Psoas muscle (tissue), 8 donors: ENCODE results near the gene SFSWAP. TPM values are rescaled to one million over a fixed set of nuclear protein-coding genes. Genes with fewer than 3 reads are reported as not detected.

Source experiments
- ATAC-seq, 4 donors: fragments of 200-7000 bp; cut with Tn5 transposase; one replicate each; pipeline ENCODE4 v1.9.1; 2020; ENCODE audit warnings: moderate library complexity in 3 of 4, mild to moderate bottlenecking in 2 of 4
- DNase-seq, 2 donors: peaks; one replicate each; pipeline ENCODE4 v3.0.0-alpha.2; 2020
- H3K27ac ChIP-seq: fragments of 200-600 bp; one replicate; pipeline ENCODE4 v1.8.0; 2022
- H3K27me3 ChIP-seq, 3 donors: fragments of 200-600 bp in 1 of 3; one replicate each; pipeline versions ENCODE4 v1.6.1 to v1.8.0; 2013 to 2022; ENCODE audit warnings: low read length in 2 of 3, mild to moderate bottlenecking in 2 of 3, moderate library complexity in 1 of 3; ENCODE audit not compliant: insufficient read depth in 3 of 3
- H3K36me3 ChIP-seq, 2 donors: fragments of 200-600 bp in 1 of 2; one replicate each; pipeline versions ENCODE4 v1.6.1 to v1.8.0; 2013 to 2022; ENCODE audit warnings: low read depth in 1 of 2, mild to moderate bottlenecking in 1 of 2, moderate library complexity in 1 of 2; ENCODE audit not compliant: insufficient read depth in 1 of 2
- H3K4me1 ChIP-seq: fragments of 200-600 bp; one replicate; pipeline ENCODE4 v1.8.0; 2022
- H3K4me3 ChIP-seq: fragments of 200-600 bp; one replicate; pipeline ENCODE4 v1.8.0; 2022; ENCODE audit warnings: mild to moderate bottlenecking
- H3K9me3 ChIP-seq: fragments of 200-600 bp; one replicate; pipeline ENCODE4 v1.8.0; 2022
- CTCF ChIP-seq: fragments of 200-600 bp; IDR thresholded peaks from one replicate; pipeline ENCODE4 v1.8.0; 2022; ENCODE audit warnings: antibody characterized with exemption
- WGBS, 3 donors: extraction: QIAGEN DNeasy Blood & Tissue Kit; methylation state at CpG; one replicate each; pipeline versions ENCODE4 v1.1.6 to v1.1.7; 2013; 5-methylcytosine and 5-hydroxymethylcytosine counted together
- intact Hi-C, 2 donors: fragments of 100-400 bp; cut with DNase I; formaldehyde crosslinking; loops; one replicate each; pipeline versions ENCODE4 v1.11.0 to v1.14.2; 2022
- polyA plus RNA-seq, 3 donors: library from polyadenylated mRNA; stranded (reverse); fragments of 200-250 nt; gene quantifications; one replicate each; pipeline ENCODE4 v1.2.3, GENCODE V29; 2013
- total RNA-seq, 4 donors: library from RNA; stranded (reverse); fragmentation: NEBNext Ultra II Directional in 2 of 4; extraction: Animal tissue kit (Norgen Biotek cat#: 25700) in 2 of 4; gene quantifications; one replicate each; pipeline versions ENCODE4 v1.2.1 to v1.2.4, GENCODE V29; 2021 to 2023
- donor health status: healthy with polysubstance abuse.
- donor health status: DM: no; HTN: no; CAD: no; lungs with moderate emphysema.
- donor health status: Bipolar disorder and iron deficiency.
- donor health status: healthy.
- donor health status: DM: yes; HTN: yes; CAD: no.
- donor health status: DM: no; HTN: no; CAD: no.
- donor health status: DM: no; HTN: no; CAD: no.
- donor health status: DM: yes; HTN: yes; CAD: no.

Gene SFSWAP
- total and polyA plus RNA-seq, 7 donors = 19.4 to 34.3 (median 23.5) TPM

- H3K4me1 ChIP-seq = no peaks in the 10 kb centered on the region
- 89 to 93% (median 90%) methylated on average over 10 of the region's 10 CpGs for WGBS, 3 donors
- intact Hi-C loops = no loop called here
- no peak overlapping the region for H3K27ac ChIP-seq
- H3K36me3 ChIP-seq = peaks cover 7 to 88% of the 10 kb centered on the region in 2 donors
- no peak overlapping the region for H3K4me3 ChIP-seq
- no peaks in the 10 kb centered on the region for H3K27me3 ChIP-seq
- ATAC-seq (no peak), DNase-seq (no peak)
- H3K9me3 ChIP-seq = no peaks in the 10 kb centered on the region
- no peak for TF ChIP-seq CTCF
Measured at GRCh38 chr12:131771965-131772364, 61.1 kb downstream of the SFSWAP start.

- Histone ChIP-seq H3K4me3 (no peak overlapping the region), H3K36me3 (peaks cover 4 to 85% of the 10 kb centered on the region in 2 donors), H3K27ac (no peak overlapping the region), H3K27me3 (no peaks in the 10 kb centered on the region), H3K9me3 (no peaks in the 10 kb centered on the region), H3K4me1 (no peaks in the 10 kb centered on the region)
- intact Hi-C loops = no loop called here
- 72 to 83% (median 83%) methylated on average over 15 of the region's 15 CpGs for WGBS, 3 donors
- TF ChIP-seq CTCF = no peak
- ATAC-seq = no peak
- DNase-seq = no peak
Measured at GRCh38 chr12:131773582-131774221, 62.8 kb downstream of the SFSWAP start.

- Histone ChIP-seq H3K36me3 (peaks cover 9 to 85% of the 10 kb centered on the region in 2 donors), H3K4me1 (no peaks in the 10 kb centered on the region), H3K9me3 (no peaks in the 10 kb centered on the region), H3K4me3 (no peak overlapping the region), H3K27ac (no peak overlapping the region), H3K27me3 (no peaks in the 10 kb centered on the region)
- DNase-seq (no peak), ATAC-seq (peak in 1 of 4 donors; percentile 63)
- intact Hi-C loops = no loop called here
- no peak for TF ChIP-seq CTCF
- 51 to 66% (median 61%) methylated on average over 17 of the region's 17 CpGs for WGBS, 3 donors
Measured at GRCh38 chr12:131774576-131775391, 63.9 kb downstream of the SFSWAP start.

GRCh38 chr12:131775392-131776236, 64.7 kb downstream of the SFSWAP start:
- WGBS, 3 donors = 80 to 85% (median 83%) methylated on average over 17 of the region's 17 CpGs
- ATAC-seq = no peak

More at GRCh38 chr12:131775392-131776236, 64.7 kb downstream of the SFSWAP start:
- no peaks in the 10 kb centered on the region for H3K4me1 ChIP-seq
- no peak for DNase-seq
- no peak for TF ChIP-seq CTCF
- intact Hi-C loops = no loop called here
- no peaks in the 10 kb centered on the region for H3K9me3 ChIP-seq
- H3K27ac ChIP-seq = no peak overlapping the region
- H3K27me3 ChIP-seq = no peaks in the 10 kb centered on the region
- H3K36me3 ChIP-seq = peaks cover 9 to 84% of the 10 kb centered on the region in 2 donors
- H3K4me3 ChIP-seq = no peak overlapping the region
